GM23248 (cell line): ENCODE measurements around the gene LARP1B. TPM values are rescaled to one million over a fixed set of nuclear protein-coding genes. Genes with fewer than 3 reads are reported as not detected.

Experiments used
- DNase-seq: peaks from one replicate; pipeline ENCODE4 v3.0.0-alpha.2; 2015
- H2AFZ ChIP-seq: fragments of 200-600 bp; sonication (generic); 2 replicates; pipeline ENCODE4 v1.6.1; 2016; ENCODE audit warnings: antibody characterized with exemption
- H3F3A ChIP-seq: fragments of 200-600 bp; sonication (generic); 2 replicates; pipeline ENCODE4 v1.6.1; 2016; ENCODE audit warnings: mild to moderate bottlenecking, antibody characterized with exemption, mixed run types; ENCODE audit not compliant: insufficient read depth
- H3K27ac ChIP-seq: fragments of 200-600 bp; sonication (generic); 2 replicates; pipeline ENCODE4 v1.5.1; 2016; ENCODE audit warnings: mild to moderate bottlenecking
- H3K27me3 ChIP-seq: fragments of 200-600 bp; sonication (generic); replicated peaks from 2 replicates; pipeline ENCODE4 v1.6.1; 2016; ENCODE audit warnings: mild to moderate bottlenecking; ENCODE audit not compliant: insufficient read depth
- H3K36me3 ChIP-seq: fragments of 200-600 bp; sonication (generic); 2 replicates; pipeline ENCODE4 v1.6.1; 2016; ENCODE audit warnings: low read depth, mild to moderate bottlenecking
- H3K4me1 ChIP-seq: fragments of 200-600 bp; sonication (generic); 2 replicates; pipeline ENCODE4 v1.6.1; 2016; ENCODE audit warnings: mild to moderate bottlenecking; ENCODE audit not compliant: insufficient read depth
- H3K4me2 ChIP-seq: fragments of 200-600 bp; sonication (generic); one replicate; pipeline ENCODE4 v1.6.1; 2016; ENCODE audit warnings: mild to moderate bottlenecking; ENCODE audit not compliant: unreplicated experiment
- H3K4me3 ChIP-seq: fragments of 200-600 bp; sonication (generic); 2 replicates; pipeline ENCODE4 v1.5.1; 2016; ENCODE audit warnings: mild to moderate bottlenecking
- H3K79me2 ChIP-seq: fragments of 200-600 bp; sonication (generic); 2 replicates; pipeline ENCODE4 v1.6.1; 2016; ENCODE audit warnings: mild to moderate bottlenecking; ENCODE audit not compliant: insufficient read depth
- H3K9ac ChIP-seq: fragments of 200-600 bp; sonication (generic); 2 replicates; pipeline ENCODE4 v1.6.1; 2016; ENCODE audit warnings: mild to moderate bottlenecking
- H3K9me2 ChIP-seq: fragments of 200-600 bp; sonication (generic); 2 replicates; pipeline ENCODE4 v1.6.1; 2016; ENCODE audit warnings: mixed run types, mild to moderate bottlenecking, moderate library complexity; ENCODE audit not compliant: insufficient read depth
- H3K9me3 ChIP-seq: fragments of 200-600 bp; sonication (generic); one replicate; pipeline ENCODE4 v1.6.1; 2017; ENCODE audit warnings: low read depth
- H4K20me1 ChIP-seq: fragments of 200-600 bp; sonication (generic); 2 replicates; pipeline ENCODE4 v1.6.0; 2016; ENCODE audit not compliant: insufficient read depth
- EZH2 ChIP-seq: fragments of 200-600 bp; sonication (generic); IDR thresholded peaks from 2 replicates; pipeline ENCODE4 v1.6.1; 2018; ENCODE audit warnings: antibody characterized with exemption, mild to moderate bottlenecking; ENCODE audit not compliant: insufficient read depth, poor library complexity, severe bottlenecking
- EZH2phosphoT487 ChIP-seq: fragments of 200-600 bp; sonication (generic); IDR thresholded peaks from 2 replicates; pipeline ENCODE4 v1.6.1; 2018; ENCODE audit warnings: antibody characterized with exemption, moderate library complexity, mild to moderate bottlenecking, low read depth; ENCODE audit not compliant: insufficient read depth
- WGBS, 2 experiments: methylation state at CpG; one replicate each; pipeline ENCODE4 v1.1.6; 2015 to 2017; ENCODE audit warnings: low lambda C conversion rate in 2 of 2, low coverage in 1 of 2; ENCODE audit errors: missing lambda C conversion rate in 2 of 2; 5-methylcytosine and 5-hydroxymethylcytosine counted together
- in situ Hi-C: fragments of 300-500 bp; cut with MboI; formaldehyde crosslinking; loops from 2 replicates; pipeline ENCODE4 v1.15.0; 2020
- polyA plus RNA-seq: library from polyadenylated mRNA; unstranded; fragments of >200 nt; fragmentation: Nextera tagmentation; extraction: Ambion mirVana; gene quantifications from 2 replicates; pipeline ENCODE4 v1.2.1, GENCODE V29; 2016
- total RNA-seq: library from RNA; depleted of rRNA; stranded (reverse); fragments of >200 nt; shearing (Covaris generic); gene quantifications from 2 replicates; pipeline ENCODE4 v1.2.3, GENCODE V29; 2014

LARP1B gene
- total and polyA plus RNA-seq, 2 experiments from 2014 or later, result 5.7 to 16.0 TPM

DNA sequence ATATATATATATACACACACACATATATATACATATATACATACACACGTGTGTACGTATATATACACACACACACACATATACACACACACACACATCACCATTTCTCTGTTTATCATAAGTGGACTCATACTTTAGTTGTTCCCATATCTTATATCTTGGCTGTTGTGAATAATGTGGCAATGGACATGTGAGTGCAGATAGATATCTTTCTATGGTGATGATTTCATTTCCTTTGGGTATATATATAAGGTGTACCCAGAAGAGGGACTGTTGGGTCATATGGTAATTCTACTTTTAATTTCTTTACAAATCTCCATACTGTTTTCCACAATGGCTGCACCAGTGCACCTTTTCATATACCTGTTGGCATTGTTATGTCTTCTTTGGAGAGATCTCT lies 105.9 kb downstream of the LARP1B start:
- H3F3A ChIP-seq, result 0 out of 2 replicates have a peak, but pooled peaks cover 5% of the 10 kb centered on the region
- no peaks in the 10 kb centered on the region for H3K79me2 ChIP-seq
- TF ChIP-seq EZH2phosphoT487 (no peak), EZH2 (no peak)
- DNase-seq, result no peak
- no peak overlapping the region for H2AFZ ChIP-seq
- H3K27me3 ChIP-seq, result no peaks in the 10 kb centered on the region
- H3K27ac ChIP-seq, result no peak overlapping the region
- H3K36me3 ChIP-seq, result no peaks in the 10 kb centered on the region
- no peak overlapping the region for H3K4me3 ChIP-seq
- WGBS, 2 experiments, result 67 to 79% methylated on average over 2 of the region's 2 CpGs
- no peaks in the 10 kb centered on the region for H3K9me2 ChIP-seq
- H3K9me3 ChIP-seq, result no peaks in the 10 kb centered on the region
- H3K4me2 ChIP-seq, result no peak overlapping the region
- no peaks in the 10 kb centered on the region for H4K20me1 ChIP-seq
- H3K9ac ChIP-seq, result no peak overlapping the region
- H3K4me1 ChIP-seq, result peaks cover 18% of the 10 kb centered on the region
- in situ Hi-C loops, result no loop called here

- no peak for TF ChIP-seq EZH2phosphoT487
- TF ChIP-seq EZH2, result no peak
- no peaks in the 10 kb centered on the region; the same call in 1 of the 2 replicates for H3K79me2 ChIP-seq
- no peaks in the 10 kb centered on the region for H3K27me3 ChIP-seq
- no peaks in the 10 kb centered on the region for H3K36me3 ChIP-seq
- WGBS, 2 experiments, result 58 to 69% methylated on average over 2 of the region's 2 CpGs
- no peak overlapping the region for H3K9ac ChIP-seq
- no peak overlapping the region for H2AFZ ChIP-seq
- no peaks in the 10 kb centered on the region for H4K20me1 ChIP-seq
- no peak overlapping the region for H3K4me3 ChIP-seq
- no peaks in the 10 kb centered on the region for H3F3A ChIP-seq
- no peak for DNase-seq
- no peak overlapping the region for H3K27ac ChIP-seq
- no peaks in the 10 kb centered on the region for H3K9me3 ChIP-seq
- H3K9me2 ChIP-seq, result no peaks in the 10 kb centered on the region
- H3K4me2 ChIP-seq, result no peak overlapping the region
- peaks cover 1% of the 10 kb centered on the region for H3K4me1 ChIP-seq
- in situ Hi-C loops, result no loop called here
These were observed 107.6 kb downstream of the LARP1B start for GRCh38 chr4:128168701-128169100.

- no peaks in the 10 kb centered on the region for H3K27me3 ChIP-seq
- H3K4me2 ChIP-seq, result no peak overlapping the region
- H2AFZ ChIP-seq, result no peak overlapping the region
- no peak for DNase-seq
- no peaks in the 10 kb centered on the region for H4K20me1 ChIP-seq
- H3K27ac ChIP-seq, result no peak overlapping the region
- H3K36me3 ChIP-seq, result no peaks in the 10 kb centered on the region
- no peaks in the 10 kb centered on the region for H3K9me3 ChIP-seq
- no peak overlapping the region for H3K4me3 ChIP-seq
- in situ Hi-C loops, result no loop called here
- TF ChIP-seq EZH2 (no peak), EZH2phosphoT487 (no peak)
- H3K9me2 ChIP-seq, result no peaks in the 10 kb centered on the region
- no peaks in the 10 kb centered on the region; the same call in 1 of the 2 replicates for H3K79me2 ChIP-seq
- no peaks in the 10 kb centered on the region for H3K4me1 ChIP-seq
- H3F3A ChIP-seq, result no peaks in the 10 kb centered on the region
- no peak overlapping the region for H3K9ac ChIP-seq
These were observed 108.1 kb downstream of the LARP1B start for GRCh38 chr4:128169245-128169644.

- H4K20me1 ChIP-seq, result no peaks in the 10 kb centered on the region
- no peaks in the 10 kb centered on the region for H3K4me1 ChIP-seq
- H3F3A ChIP-seq, result no peaks in the 10 kb centered on the region
- in situ Hi-C loops, result loop anchor here (25.0 kb wide), 2 partner anchors 386 to 1161 kb away; no protein-coding TSS in a partner anchor
- H3K9me3 ChIP-seq, result no peaks in the 10 kb centered on the region
- no peaks in the 10 kb centered on the region for H3K27me3 ChIP-seq
- no peak for DNase-seq
- H3K36me3 ChIP-seq, result no peaks in the 10 kb centered on the region
- TF ChIP-seq EZH2, result no peak
- TF ChIP-seq EZH2phosphoT487, result no peak
- no peak overlapping the region for H3K9ac ChIP-seq
- no peak overlapping the region for H3K27ac ChIP-seq
- no peak overlapping the region for H3K4me3 ChIP-seq
- H3K4me2 ChIP-seq, result no peak overlapping the region
- H2AFZ ChIP-seq, result no peak overlapping the region
- WGBS, 2 experiments, result 95 to 98% methylated on average over 1 of the region's 1 CpG
- no peaks in the 10 kb centered on the region; the same call in 1 of the 2 replicates for H3K79me2 ChIP-seq
- no peaks in the 10 kb centered on the region for H3K9me2 ChIP-seq
These were observed 115.5 kb downstream of the LARP1B start for GRCh38 chr4:128176643-128177042.

DNA sequence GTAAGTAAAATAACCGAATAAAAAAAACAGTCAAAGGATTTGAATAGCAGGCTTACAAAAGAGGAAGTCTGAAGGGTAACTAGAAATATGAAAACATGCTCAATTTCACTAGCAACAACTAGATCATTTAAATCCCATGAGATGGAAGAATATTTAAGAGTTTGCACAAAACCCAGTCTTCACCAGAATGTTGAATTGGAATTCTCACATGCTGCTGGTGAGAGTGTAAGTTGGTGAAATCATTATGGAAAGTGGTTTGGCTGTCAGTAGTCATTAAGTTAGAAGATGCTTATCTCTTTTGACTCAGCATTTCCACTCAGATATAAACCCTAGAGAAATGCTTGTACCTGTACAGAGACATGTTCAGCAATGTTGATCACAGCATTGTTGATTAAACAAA lies 116.4 kb downstream of the LARP1B start:
- WGBS, 2 experiments, result 92 to 100% methylated on average over 1 of the region's 1 CpG
- Histone ChIP-seq H3K4me3 (no peak overlapping the region), H3F3A (no peaks in the 10 kb centered on the region), H3K4me1 (no peaks in the 10 kb centered on the region), H3K9ac (no peak overlapping the region), H2AFZ (no peak overlapping the region), H3K36me3 (no peaks in the 10 kb centered on the region), H4K20me1 (no peaks in the 10 kb centered on the region), H3K27ac (no peak overlapping the region), H3K9me3 (no peaks in the 10 kb centered on the region), H3K4me2 (no peak overlapping the region), H3K9me2 (no peaks in the 10 kb centered on the region), H3K27me3 (no peaks in the 10 kb centered on the region), H3K79me2 (no peaks in the 10 kb centered on the region; the same call in 1 of the 2 replicates)
- TF ChIP-seq EZH2 (no peak), EZH2phosphoT487 (no peak)
- in situ Hi-C loops, result loop anchor here (25.0 kb wide), 2 partner anchors 385 to 1160 kb away; no protein-coding TSS in a partner anchor
- DNase-seq, result peak; percentile 5
